Mesangial cell (primary cell): ENCODE data around the gene C1RL. TPM values are rescaled to one million over a fixed set of nuclear protein-coding genes. Genes with fewer than 3 reads are reported as not detected.

Source experiments
- total RNA-seq: library from RNA; depleted of rRNA; stranded (reverse); fragments of >200 nt; gene quantifications from 2 replicates; pipeline ENCODE4 v1.2.3, GENCODE V29; 2015

C1RL gene, protein sequence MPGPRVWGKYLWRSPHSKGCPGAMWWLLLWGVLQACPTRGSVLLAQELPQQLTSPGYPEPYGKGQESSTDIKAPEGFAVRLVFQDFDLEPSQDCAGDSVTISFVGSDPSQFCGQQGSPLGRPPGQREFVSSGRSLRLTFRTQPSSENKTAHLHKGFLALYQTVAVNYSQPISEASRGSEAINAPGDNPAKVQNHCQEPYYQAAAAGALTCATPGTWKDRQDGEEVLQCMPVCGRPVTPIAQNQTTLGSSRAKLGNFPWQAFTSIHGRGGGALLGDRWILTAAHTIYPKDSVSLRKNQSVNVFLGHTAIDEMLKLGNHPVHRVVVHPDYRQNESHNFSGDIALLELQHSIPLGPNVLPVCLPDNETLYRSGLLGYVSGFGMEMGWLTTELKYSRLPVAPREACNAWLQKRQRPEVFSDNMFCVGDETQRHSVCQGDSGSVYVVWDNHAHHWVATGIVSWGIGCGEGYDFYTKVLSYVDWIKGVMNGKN
- total RNA-seq, result 9.9 and 49.9 TPM in 2 replicates

DNA sequence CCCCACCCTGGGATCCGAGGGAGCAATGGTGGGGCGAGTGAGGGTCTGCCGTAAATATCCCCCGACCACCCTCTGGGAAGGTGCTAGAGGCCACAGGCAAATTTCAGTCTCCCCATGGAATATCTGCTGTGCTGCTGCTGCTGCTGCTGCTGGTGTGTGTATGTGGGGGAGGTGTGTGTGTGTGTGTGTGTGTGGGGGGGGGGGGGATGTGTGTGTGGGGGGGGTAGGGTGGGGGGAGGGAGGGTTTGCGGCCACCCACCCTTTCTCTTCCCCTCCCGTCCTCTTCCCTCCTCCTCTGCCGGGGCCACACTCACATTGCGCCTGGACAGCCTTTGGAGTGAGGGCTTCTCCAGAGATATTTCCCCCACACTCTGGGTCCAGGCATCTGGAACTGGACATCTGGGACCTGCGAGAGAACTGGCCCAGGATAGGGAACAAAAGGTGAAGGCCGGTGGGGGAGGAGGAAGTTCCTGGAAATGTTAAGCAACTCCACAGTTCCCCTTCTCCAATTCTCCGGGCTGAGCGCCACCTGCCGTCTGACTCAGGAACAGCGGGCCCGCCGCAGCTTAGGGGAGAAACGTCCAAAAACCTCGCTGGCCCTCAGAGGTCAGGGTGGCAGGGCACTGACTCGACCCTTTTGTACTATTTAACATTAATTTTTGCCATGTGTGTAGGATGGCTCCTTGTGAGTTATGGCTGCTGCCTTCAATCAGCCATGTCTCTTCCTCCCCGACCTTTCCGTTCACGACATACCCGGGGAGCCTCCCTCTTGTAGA, at the start of gene C1RL:
C1RL (minus strand) TSS at position 419 of the 776 bp plus-strand sequence; CDS start at position 385, 34 bp downstream.

DNA sequence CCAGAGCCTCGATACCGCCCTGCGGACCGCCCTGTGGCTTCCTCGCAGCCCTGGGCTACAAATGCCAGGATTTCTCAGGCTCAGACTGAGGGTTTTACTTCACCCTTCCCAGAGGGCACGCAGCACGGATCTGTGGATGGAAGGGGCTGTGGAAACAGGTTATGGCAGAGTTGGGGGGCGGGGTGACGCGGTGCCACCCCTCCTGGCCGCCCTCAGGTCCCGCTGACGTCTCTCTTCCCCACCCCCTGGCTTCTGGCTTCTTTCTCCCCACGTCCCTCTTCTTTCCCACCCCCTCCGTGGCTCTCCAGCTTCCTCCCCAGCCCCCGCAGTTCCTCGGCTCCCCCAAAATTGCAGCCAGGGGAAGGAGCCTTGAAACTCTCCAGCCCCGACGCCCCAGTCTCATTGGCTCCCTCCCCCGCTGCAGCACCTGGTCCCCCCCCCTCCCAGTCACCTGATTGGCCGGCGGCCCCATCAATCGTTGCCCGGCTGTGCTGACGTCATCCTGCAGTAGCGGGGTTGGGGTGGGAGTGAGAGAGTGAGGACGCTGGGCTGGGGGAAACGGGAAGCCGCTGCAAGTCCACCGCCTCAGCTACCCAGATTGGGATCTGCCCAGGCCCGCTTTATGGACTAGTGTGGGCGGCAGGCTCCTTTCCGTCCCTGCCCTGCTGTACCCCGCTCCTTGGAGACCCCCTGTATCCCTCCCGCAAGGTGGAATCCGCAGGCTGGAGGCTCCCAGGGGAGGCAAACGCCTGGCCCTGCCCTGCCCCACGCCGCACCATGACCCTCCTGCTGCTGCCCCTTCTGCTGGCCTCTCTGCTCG, 21.1 kb upstream of the C1RL start, which contains the start of gene CLSTN3:
CLSTN3 (plus strand) TSS at position 500 of the 820 bp plus-strand sequence; CDS start at position 778, 278 bp downstream.

GRCh38 chr12:7128681-7129286, 19.8 kb upstream of the C1RL start, which contains the start of gene RBP5:
Gene RBP5, minus strand, starts transcription at chr12:7128889. Its CDS starts 114 bp downstream, at chr12:7128775.

DNA sequence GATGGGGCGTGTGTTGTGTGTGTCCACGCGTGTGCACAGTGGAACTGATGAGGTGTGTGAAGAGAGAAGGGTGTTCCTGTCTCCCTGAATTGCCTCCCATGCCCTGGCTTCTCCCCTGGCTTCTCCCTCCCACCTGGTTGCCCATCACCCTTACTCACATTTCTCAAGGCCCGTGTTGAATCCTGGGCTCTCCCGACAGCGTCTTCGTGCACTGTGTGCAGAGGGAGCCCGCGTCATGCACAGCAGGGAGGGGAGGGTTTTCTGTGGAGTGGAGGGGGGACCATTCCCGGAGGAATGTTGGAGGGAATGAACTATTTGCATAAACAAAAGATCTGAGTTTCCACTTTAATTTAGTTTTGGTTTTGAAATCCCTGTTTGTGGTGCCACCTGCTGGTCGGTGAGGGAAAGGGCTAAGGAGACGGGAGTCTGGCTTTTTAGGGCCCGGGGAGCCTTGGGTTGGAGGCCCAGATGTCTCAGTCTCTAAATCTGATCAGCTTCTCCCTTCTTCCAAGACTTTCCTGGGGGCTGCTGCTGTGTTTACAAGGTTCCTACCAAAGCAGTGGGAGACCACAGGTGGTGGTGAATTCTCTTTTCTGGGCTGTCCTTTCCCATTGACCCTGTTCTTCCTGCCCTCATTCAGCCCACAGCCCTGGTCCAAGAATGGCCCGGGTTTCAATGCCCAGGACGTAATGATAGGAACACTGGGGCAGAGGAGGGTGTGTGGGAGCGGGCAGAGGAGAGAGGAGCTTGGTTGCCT, 16.6 kb downstream of the C1RL start, which contains the start of gene C1R:
C1R (minus strand) TSS at position 217 of the 757 bp plus-strand sequence; CDS start at position 160, 57 bp downstream.

GRCh38 chr12:7060353-7060954, 48.6 kb downstream of the C1RL start, which contains the start of gene C1S:
Gene C1S, plus strand, starts transcription at chr12:7060718. Its CDS starts 1,195 bp downstream, at chr12:7061913.

Other genes starting within 250 kb of the C1RL start
- 569 and 954 TPM in 2 replicates for gene TPI1, start 241.7 kb downstream of the C1RL start, total RNA-seq
- 13.9 and 18.4 TPM in 2 replicates for gene SPSB2, start 235.9 kb downstream of the C1RL start, total RNA-seq
- gene LRRC23, start 204.4 kb downstream of the C1RL start, total RNA-seq, result 7.5 and 11.8 TPM in 2 replicates
- gene ENO2, start 194.6 kb downstream of the C1RL start, total RNA-seq, result 16.0 and 17.5 TPM in 2 replicates
- 34.4 and 55.0 TPM in 2 replicates for gene ATN1, start 181.3 kb downstream of the C1RL start, total RNA-seq
- not detected in 2 replicates for gene RNU7-1, start 165.4 kb downstream of the C1RL start, total RNA-seq
- 147 and 190 TPM in 2 replicates for gene C12orf57, start 165.2 kb downstream of the C1RL start, total RNA-seq
- 9.6 and 21.9 TPM in 2 replicates for gene PTPN6, start 157.9 kb downstream of the C1RL start, total RNA-seq
- 391 and 420 TPM in 2 replicates for gene PHB2, start 138.6 kb downstream of the C1RL start, total RNA-seq
- 26.1 and 66.8 TPM in 2 replicates for gene EMG1, start 138.3 kb downstream of the C1RL start, total RNA-seq
- 32.1 and 47.4 TPM in 2 replicates for gene LPCAT3, start 90.7 kb downstream of the C1RL start, total RNA-seq
- 0.49 and 6.1 TPM in 2 replicates for gene C1S, start 48.5 kb downstream of the C1RL start, total RNA-seq
- gene C1R, start 16.8 kb downstream of the C1RL start, total RNA-seq, result 6.5 and 53.5 TPM in 2 replicates
- not detected in 2 replicates for gene RBP5, start 19.7 kb upstream of the C1RL start, total RNA-seq
- 22.0 and 71.5 TPM in 2 replicates for gene CLSTN3, start 21.2 kb upstream of the C1RL start, total RNA-seq
- gene PEX5, start 80.5 kb upstream of the C1RL start, total RNA-seq, result 16.9 and 24.8 TPM in 2 replicates
- gene ACSM4, start 194.9 kb upstream of the C1RL start, total RNA-seq, result not detected in 2 replicates